B cell (primary cell): Measurements from ENCODE around the gene KLF16. TPM values are rescaled to one million over a fixed set of nuclear protein-coding genes. Genes with fewer than 3 reads are reported as not detected.

Experiments
- ATAC-seq: fragments of 200-7000 bp; cut with Tn5 transposase; one replicate; pipeline ENCODE4 v1.10.0; 2021; ENCODE audit warnings: low read depth, mild to moderate bottlenecking, moderate number of reproducible peaks, moderate library complexity
- CTCF ChIA-PET: fragments of 350-600 bp; sonication (Branson Sonifier 250); formaldehyde crosslinking; loops from one replicate; lab custom pipeline; 2021; ENCODE audit warnings: antibody characterized with exemption, inconsistent platforms; lab: Charles Lee
- POLR2A ChIA-PET: fragments of 350-600 bp; sonication (Branson Sonifier 250); formaldehyde crosslinking; loops from one replicate; lab custom pipeline; 2021; ENCODE audit warnings: antibody characterized with exemption; lab: Charles Lee
- DNase-seq: peaks from one replicate; pipeline ENCODE4 v3.0.0; 2013
- H2AFZ ChIP-seq: 2 replicates; pipeline ENCODE4 v1.6.1; 2012; ENCODE audit warnings: mild to moderate bottlenecking, low read depth, low read length; ENCODE audit not compliant: insufficient read depth, poor library complexity, severe bottlenecking
- H3K27ac ChIP-seq, 2 donors: 1 replicate in 1 of 2; 2 replicates in 1 of 2; pipeline ENCODE4 v1.5.1; 2012 to 2013; ENCODE audit warnings: low read length in 2 of 2, mild to moderate bottlenecking in 2 of 2, moderate library complexity in 1 of 2
- H3K27me3 ChIP-seq, 4 experiments: fragments of 200-600 bp in 1 of 4; sonication (generic) in 1 of 4; replicated peaks in 1 of 4; 1 replicate in 2 of 4; 2 replicates in 2 of 4; pipeline versions ENCODE4 v1.6.1 to v1.7.0; 2013 to 2016; ENCODE audit warnings: low read length in 3 of 4, mild to moderate bottlenecking in 2 of 4, mixed read lengths in 1 of 4, moderate library complexity in 1 of 4; ENCODE audit not compliant: insufficient read depth in 4 of 4, control insufficient read depth in 3 of 4; ENCODE audit errors: control extremely low read depth in 1 of 4
- H3K36me3 ChIP-seq, 2 experiments: replicated peaks in 1 of 2; 1 replicate in 1 of 2; 2 replicates in 1 of 2; pipeline versions ENCODE4 v1.6.1 to v1.7.1; 2013; ENCODE audit warnings: low read length in 1 of 2; ENCODE audit not compliant: insufficient read depth in 2 of 2, control insufficient read depth in 1 of 2; ENCODE audit errors: control extremely low read depth in 1 of 2, extremely low read depth in 1 of 2
- H3K4me1 ChIP-seq, 2 donors: fragments of 200-600 bp in 1 of 2; sonication (generic) in 1 of 2; 1 replicate in 1 of 2; 2 replicates in 1 of 2; pipeline versions ENCODE4 v1.5.1 to v1.6.1; 2013 to 2017; ENCODE audit warnings: low read length in 2 of 2; ENCODE audit not compliant: control insufficient read depth in 2 of 2, insufficient read depth in 2 of 2
- H3K4me2 ChIP-seq: replicated peaks from 2 replicates; pipeline ENCODE3; 2012; ENCODE audit warnings: mild to moderate bottlenecking, low read depth, low read length; ENCODE audit not compliant: poor library complexity, severe bottlenecking
- H3K4me3 ChIP-seq, 5 experiments: fragments of 200-600 bp in 1 of 5; sonication (generic) in 1 of 5; 1 replicate in 3 of 5; 2 replicates in 2 of 5; pipeline versions ENCODE4 v1.5.1 to v1.7.0; 2011 to 2016; ENCODE audit warnings: low read length in 4 of 5, mild to moderate bottlenecking in 4 of 5, low read depth in 2 of 5, control low read depth in 1 of 5, moderate library complexity in 1 of 5; ENCODE audit not compliant: insufficient read depth in 1 of 5; ENCODE audit errors: control extremely low read depth in 1 of 5, extremely low read depth in 1 of 5
- H3K79me2 ChIP-seq: fragments of 200-600 bp; sonication (generic); one replicate; pipeline ENCODE4 v1.6.0; 2016; ENCODE audit warnings: low read length; ENCODE audit not compliant: control insufficient read depth, insufficient read depth
- H3K9ac ChIP-seq: fragments of 200-600 bp; sonication (generic); 2 replicates; pipeline ENCODE4 v1.6.1; 2017; ENCODE audit warnings: mild to moderate bottlenecking, low read length, moderate library complexity
- H3K9me3 ChIP-seq, 3 donors: one replicate each; pipeline versions ENCODE4 v1.6.1 to v1.7.1; 2013; ENCODE audit warnings: low read length in 2 of 3; ENCODE audit not compliant: control insufficient read depth in 2 of 3, insufficient read depth in 1 of 3; ENCODE audit errors: control extremely low read depth in 1 of 3
- H4K20me1 ChIP-seq: 2 replicates; pipeline ENCODE4 v1.6.0; 2012; ENCODE audit warnings: mild to moderate bottlenecking, low read length; ENCODE audit not compliant: insufficient read depth, control insufficient read depth, poor library complexity, severe bottlenecking
- H3K27ac Mint-ChIP-seq: one replicate; pipeline ENCODE4 v1.8.0; 2021; ENCODE audit warnings: mixed read lengths
- H3K27me3 Mint-ChIP-seq: one replicate; pipeline ENCODE4 v1.8.0; 2021; ENCODE audit warnings: mixed read lengths
- H3K4me1 Mint-ChIP-seq: one replicate; pipeline ENCODE4 v1.8.0; 2021; ENCODE audit warnings: mixed read lengths
- H3K4me3 Mint-ChIP-seq: one replicate; pipeline ENCODE4 v1.8.0; 2021; ENCODE audit warnings: mixed read lengths
- H3K9me3 Mint-ChIP-seq: one replicate; pipeline ENCODE4 v1.8.0; 2022; ENCODE audit warnings: mixed read lengths; ENCODE audit not compliant: insufficient read depth
- CTCF ChIP-seq: fragments of 200-600 bp; IDR thresholded peaks from one replicate; pipeline ENCODE4 v1.8.0; 2022; ENCODE audit warnings: antibody characterized with exemption, mild to moderate bottlenecking
- EZH2 ChIP-seq: IDR thresholded peaks from 2 replicates; pipeline ENCODE4 v1.6.1; 2012; ENCODE audit warnings: borderline replicate concordance, low read depth, mild to moderate bottlenecking, moderate library complexity, low read length; ENCODE audit not compliant: insufficient read depth, poor library complexity, severe bottlenecking
- WGBS: methylation state at CpG from one replicate; pipeline ENCODE4 v1.1.5; 2013; ENCODE audit warnings: missing lambda C conversion rate; ENCODE audit not compliant: insufficient coverage; 5-methylcytosine and 5-hydroxymethylcytosine counted together
- intact Hi-C: fragments of 100-400 bp; cut with micrococcal nuclease; formaldehyde crosslinking; loops from one replicate; pipeline ENCODE4 v1.10.0; 2022
- polyA plus RNA-seq: library from polyadenylated mRNA; depleted of rRNA; stranded (reverse); fragments of >200 nt; gene quantifications from 2 replicates; pipeline ENCODE4 v1.2.3, GENCODE V29; 2012
- total RNA-seq, 2 donors: library from RNA; stranded (reverse); fragments of 120-200 nt in 1 of 2; gene quantifications; 1 replicate in 1 of 2; 2 replicates in 1 of 2; pipeline versions ENCODE4 v1.2.3 to v1.2.4, GENCODE V29; 2013 to 2022

Gene KLF16
- total and polyA plus RNA-seq, 2 donors (not counting 1 experiment from before 2014, with no cell fraction given) = 29.7 to 49.0 TPM

DNA sequence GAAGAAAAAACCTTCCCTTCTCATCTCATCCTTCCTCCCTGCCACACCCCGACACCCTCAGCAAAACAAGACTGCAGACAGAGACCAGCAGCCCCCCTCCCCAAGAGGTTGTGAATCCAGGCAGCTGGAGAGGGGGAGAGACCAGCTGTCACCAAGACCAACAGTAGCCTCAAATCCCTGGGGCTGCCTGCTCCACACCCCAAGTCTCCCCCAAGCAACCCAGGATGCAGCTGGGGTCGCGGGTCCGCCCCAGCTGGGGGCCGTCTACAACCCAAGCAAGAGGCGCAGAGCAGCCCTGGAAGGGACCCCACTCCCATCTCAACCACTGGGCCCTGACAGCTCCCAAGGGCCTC lies 7.1 kb downstream of the KLF16 start:
- H3K4me2 ChIP-seq = peak overlapping the region; percentile 97
- peak overlapping the region; percentile 75 to 79 for H3K27ac ChIP-seq
- peaks cover 0 to 4% of the 10 kb centered on the region in 2 experiments for H3K36me3 ChIP-seq
- H3K4me1 ChIP-seq = peaks cover 72 to 90% of the 10 kb centered on the region in 2 donors
- Mint-ChIP-seq H3K9me3 (no peaks in the 10 kb centered on the region), H3K27ac (peak overlapping the region; percentile 87), H3K4me1 (peaks cover 64% of the 10 kb centered on the region), H3K27me3 (no peaks in the 10 kb centered on the region), H3K4me3 (peak overlapping the region; percentile 83)
- peaks cover 81% of the 10 kb centered on the region for H3K79me2 ChIP-seq
- ChIA-PET CTCF (interaction anchor here (0.9 to 1.8 kb wide), 3 partner anchors 8 to 77 kb away, joined by 3 to 5 read pairs (median 4); no protein-coding TSS in a partner anchor), POLR2A (interaction anchor here (0.6 to 1.1 kb wide), 4 partner anchors 8 to 587 kb away, joined by 3 to 4 read pairs (median 4); partner anchors contain the start of gene CIRBP)
- H3K9me3 ChIP-seq = no peaks in the 10 kb centered on the region
- intact Hi-C loops = loop anchor here (1.0 kb wide), 1 partner anchor 8 kb away; no protein-coding TSS in a partner anchor
- H4K20me1 ChIP-seq = peaks cover 94% of the 10 kb centered on the region
- WGBS = 2% methylated on average over 5 of the region's 6 CpGs
- TF ChIP-seq EZH2 (no peak), CTCF (no peak)
- no peak overlapping the region for H2AFZ ChIP-seq
- no peak for ATAC-seq
- H3K9ac ChIP-seq = peak overlapping the region; percentile 74
- H3K27me3 ChIP-seq = no peaks in the 10 kb centered on the region
- no peak for DNase-seq
- H3K4me3 ChIP-seq = peak overlapping the region; percentile 18 to 70 (median 64)

- intact Hi-C loops = loop anchor here (1.0 kb wide), 1 partner anchor 8 kb away; no protein-coding TSS in a partner anchor
- H3K79me2 ChIP-seq = peaks cover 78% of the 10 kb centered on the region
- peak overlapping the region; percentile 97 for H3K4me2 ChIP-seq
- WGBS = 0% methylated on average over 8 of the region's 13 CpGs
- POLR2A ChIA-PET = interaction anchor here (0.5 to 1.1 kb wide), 2 partner anchors 9 to 51 kb away, joined by 3 to 4 read pairs; no protein-coding TSS in a partner anchor
- CTCF ChIA-PET = interaction anchor here (0.9 to 1.8 kb wide), 3 partner anchors 9 to 77 kb away, joined by 3 to 5 read pairs (median 4); no protein-coding TSS in a partner anchor
- H3K4me1 ChIP-seq = peaks cover 71 to 90% of the 10 kb centered on the region in 2 donors
- no peaks in the 10 kb centered on the region for H3K9me3 ChIP-seq
- H3K27me3 ChIP-seq = no peaks in the 10 kb centered on the region
- Mint-ChIP-seq H3K27me3 (no peaks in the 10 kb centered on the region), H3K4me1 (peaks cover 65% of the 10 kb centered on the region), H3K27ac (peak overlapping the region; percentile 87), H3K4me3 (peak overlapping the region; percentile 83), H3K9me3 (no peaks in the 10 kb centered on the region)
- H3K9ac ChIP-seq = peak overlapping the region; percentile 74
- no peak overlapping the region for H2AFZ ChIP-seq
- no peak for TF ChIP-seq CTCF
- no peak for TF ChIP-seq EZH2
- H3K4me3 ChIP-seq = peak overlapping the region; percentile 27 to 70 (median 64)
- no peak for DNase-seq
- H3K36me3 ChIP-seq = peaks cover 0 to 4% of the 10 kb centered on the region in 2 experiments
- peak overlapping the region; percentile 75 to 79 for H3K27ac ChIP-seq
- ATAC-seq = peak; percentile 3
- H4K20me1 ChIP-seq = peaks cover 91% of the 10 kb centered on the region
These were observed 7.5 kb downstream of the KLF16 start for GRCh38 chr19:1855828-1856255.
